Lower lobe of right lung (tissue), 2 donors: ENCODE measurements around the gene KIRREL3. TPM values are rescaled to one million over a fixed set of nuclear protein-coding genes. Genes with fewer than 3 reads are reported as not detected.

ENCODE experiments used
- ATAC-seq, 2 donors: fragments of 200-7000 bp; cut with Tn5 transposase; one replicate each; pipeline ENCODE4 v1.9.1; 2020 to 2022; ENCODE audit warnings: mild to moderate bottlenecking in 2 of 2, moderate library complexity in 2 of 2
- DNase-seq: peaks from one replicate; pipeline ENCODE4 v3.0.0-alpha.2; 2020
- H3K27ac ChIP-seq: fragments of 200-600 bp; one replicate; pipeline ENCODE4 v1.8.0; 2022
- H3K27me3 ChIP-seq: fragments of 200-600 bp; one replicate; pipeline ENCODE4 v1.8.0; 2022; ENCODE audit warnings: low read depth
- H3K36me3 ChIP-seq: fragments of 200-600 bp; one replicate; pipeline ENCODE4 v1.8.0; 2022; ENCODE audit warnings: mild to moderate bottlenecking
- H3K4me1 ChIP-seq: fragments of 200-600 bp; one replicate; pipeline ENCODE4 v1.8.0; 2022
- H3K4me3 ChIP-seq: fragments of 200-600 bp; one replicate; pipeline ENCODE4 v1.8.0; 2022; ENCODE audit warnings: mild to moderate bottlenecking
- H3K9me3 ChIP-seq: fragments of 200-600 bp; one replicate; pipeline ENCODE4 v1.8.0; 2022
- intact Hi-C: fragments of 100-400 bp; cut with DNase I; formaldehyde crosslinking; loops from one replicate; pipeline ENCODE4 v1.11.0; 2022
- total RNA-seq: library from RNA; stranded (reverse); fragmentation: NEBNext Ultra II Directional; extraction: Animal tissue kit (Norgen Biotek cat#: 25700); gene quantifications from one replicate; pipeline ENCODE4 v1.2.1, GENCODE V29; 2021
- TF ChIP-seq, protein P1 (sequence below): fragments of 200-600 bp; IDR thresholded peaks from one replicate; pipeline ENCODE4 v1.8.0; 2022; ENCODE audit warnings: antibody characterized with exemption, mild to moderate bottlenecking
- donor health status: DM: no; HTN: yes; CAD: no; lungs with severe emphysema.

Gene KIRREL3
- total RNA-seq, 1 donor from 2014 or later, result 0.15 TPM

DNA sequence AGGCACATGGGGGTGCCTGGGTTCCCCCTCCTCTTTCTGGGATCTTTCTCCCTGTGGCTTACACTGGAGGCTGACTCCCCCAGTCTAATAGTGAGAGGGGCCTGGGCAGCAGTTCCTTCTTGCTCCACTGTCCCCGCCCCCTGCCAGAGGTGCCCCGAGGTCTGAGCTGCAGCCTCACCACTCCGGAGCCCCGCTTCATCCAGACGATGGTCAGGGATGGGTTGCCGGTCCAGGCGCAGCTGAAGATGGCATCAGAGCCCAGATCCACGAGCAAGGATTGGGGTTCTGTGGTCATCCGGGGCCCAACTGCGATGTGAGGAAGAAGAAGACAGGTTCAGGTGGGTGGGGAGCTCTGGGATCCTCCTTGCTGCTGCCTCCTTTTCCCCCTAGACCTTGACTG, 554.0 kb downstream of the KIRREL3 start:
- Histone ChIP-seq H3K27ac (no peak overlapping the region), H3K9me3 (no peaks in the 10 kb centered on the region), H3K4me1 (no peaks in the 10 kb centered on the region), H3K36me3 (no peaks in the 10 kb centered on the region), H3K27me3 (no peaks in the 10 kb centered on the region), H3K4me3 (no peak overlapping the region)
- no peak for DNase-seq
- intact Hi-C loops, result loop anchor here (10.0 kb wide), 1 partner anchor 538 kb away; no protein-coding TSS in a partner anchor
- ATAC-seq, result no peak
- TF ChIP-seq, protein P1, sequence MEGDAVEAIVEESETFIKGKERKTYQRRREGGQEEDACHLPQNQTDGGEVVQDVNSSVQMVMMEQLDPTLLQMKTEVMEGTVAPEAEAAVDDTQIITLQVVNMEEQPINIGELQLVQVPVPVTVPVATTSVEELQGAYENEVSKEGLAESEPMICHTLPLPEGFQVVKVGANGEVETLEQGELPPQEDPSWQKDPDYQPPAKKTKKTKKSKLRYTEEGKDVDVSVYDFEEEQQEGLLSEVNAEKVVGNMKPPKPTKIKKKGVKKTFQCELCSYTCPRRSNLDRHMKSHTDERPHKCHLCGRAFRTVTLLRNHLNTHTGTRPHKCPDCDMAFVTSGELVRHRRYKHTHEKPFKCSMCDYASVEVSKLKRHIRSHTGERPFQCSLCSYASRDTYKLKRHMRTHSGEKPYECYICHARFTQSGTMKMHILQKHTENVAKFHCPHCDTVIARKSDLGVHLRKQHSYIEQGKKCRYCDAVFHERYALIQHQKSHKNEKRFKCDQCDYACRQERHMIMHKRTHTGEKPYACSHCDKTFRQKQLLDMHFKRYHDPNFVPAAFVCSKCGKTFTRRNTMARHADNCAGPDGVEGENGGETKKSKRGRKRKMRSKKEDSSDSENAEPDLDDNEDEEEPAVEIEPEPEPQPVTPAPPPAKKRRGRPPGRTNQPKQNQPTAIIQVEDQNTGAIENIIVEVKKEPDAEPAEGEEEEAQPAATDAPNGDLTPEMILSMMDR, result no peak

DNA sequence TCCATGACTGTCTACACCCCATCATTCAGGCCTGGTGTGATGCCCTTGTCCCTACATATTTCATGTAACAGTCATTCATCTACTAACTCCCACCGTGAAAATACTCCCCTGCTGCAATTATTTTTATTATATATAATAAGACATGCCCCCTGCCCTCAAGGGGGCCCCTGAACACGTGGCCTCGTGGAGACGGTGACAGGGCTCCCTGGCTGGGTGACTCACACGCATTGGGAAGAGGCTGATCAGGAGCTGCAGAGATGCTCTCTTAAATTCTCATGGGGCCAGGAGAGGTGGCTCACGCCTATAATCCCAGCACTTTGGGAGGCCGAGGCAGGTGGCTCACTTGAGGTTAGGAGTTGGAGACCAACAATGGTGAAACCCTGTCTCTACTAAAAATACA, 556.5 kb downstream of the KIRREL3 start:
- intact Hi-C loops, result loop anchor here (10.0 kb wide), 1 partner anchor 541 kb away; no protein-coding TSS in a partner anchor
- TF ChIP-seq, protein P1, result no peak
- DNase-seq (no peak), ATAC-seq (no peak)
- Histone ChIP-seq H3K27ac (no peak overlapping the region), H3K27me3 (no peaks in the 10 kb centered on the region), H3K9me3 (no peaks in the 10 kb centered on the region), H3K36me3 (no peaks in the 10 kb centered on the region), H3K4me3 (no peak overlapping the region), H3K4me1 (peaks cover 7% of the 10 kb centered on the region)

DNA sequence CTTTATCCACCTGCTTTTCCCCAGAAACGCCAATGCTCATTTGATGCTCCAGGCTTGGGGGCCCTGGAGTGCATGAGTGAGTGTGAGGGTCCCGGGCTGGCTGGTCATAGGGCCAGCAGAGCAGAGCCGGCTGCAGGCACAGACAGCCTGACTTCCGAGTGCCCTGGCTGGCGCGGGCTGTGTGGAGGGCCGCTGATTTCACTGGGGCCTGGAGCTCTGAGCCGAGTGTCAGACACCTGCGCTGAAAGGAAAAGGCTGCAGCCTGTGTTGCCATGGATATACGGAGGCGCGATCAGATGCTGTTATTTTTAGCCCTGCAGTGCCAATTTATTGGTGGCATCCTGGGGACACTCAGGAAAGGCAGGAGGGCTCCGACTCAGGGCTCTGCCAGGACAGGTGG, 557.5 kb downstream of the KIRREL3 start:
- DNase-seq (no peak), ATAC-seq (no peak)
- TF ChIP-seq, protein P1, result no peak
- Histone ChIP-seq H3K36me3 (no peaks in the 10 kb centered on the region), H3K27ac (no peak overlapping the region), H3K27me3 (no peaks in the 10 kb centered on the region), H3K9me3 (no peaks in the 10 kb centered on the region), H3K4me3 (no peak overlapping the region), H3K4me1 (peaks cover 7% of the 10 kb centered on the region)
- intact Hi-C loops, result loop anchor here (10.0 kb wide), 1 partner anchor 542 kb away; no protein-coding TSS in a partner anchor

DNA sequence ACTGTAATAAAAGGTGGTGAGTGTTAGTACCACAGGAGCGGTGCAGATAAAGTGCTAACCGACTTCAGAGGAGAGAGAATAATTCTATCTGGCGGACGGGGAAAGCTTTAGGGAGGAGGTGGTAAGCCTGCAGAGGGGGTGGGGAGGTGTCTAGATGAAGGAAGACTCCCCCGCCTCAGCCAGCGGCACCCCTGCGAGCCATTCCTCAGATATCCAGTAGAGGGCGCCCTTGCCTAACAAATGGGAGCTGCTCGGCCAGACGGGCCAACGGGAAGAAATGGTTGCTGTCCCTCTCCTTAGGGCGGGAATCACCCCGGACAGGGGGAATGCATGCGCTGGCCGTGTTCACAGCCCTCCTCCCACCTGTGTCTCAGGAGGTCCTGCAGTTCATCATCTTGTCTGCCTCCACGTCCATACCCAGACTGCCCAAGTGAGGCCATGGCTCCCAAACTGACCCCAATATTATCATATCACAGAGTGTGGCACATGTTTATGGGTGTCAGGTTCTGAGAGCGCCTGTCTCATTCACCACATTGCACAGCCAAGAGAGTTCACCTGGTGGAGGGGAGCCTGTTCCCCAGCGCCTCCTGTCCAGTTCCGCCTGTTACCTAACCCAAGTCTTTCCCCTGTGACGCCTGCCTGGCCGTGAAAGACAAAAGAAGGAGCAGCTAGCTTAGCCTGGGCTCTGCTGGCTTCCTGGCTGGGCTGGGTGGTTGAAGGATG, 559.6 kb downstream of the KIRREL3 start:
- Histone ChIP-seq H3K27me3 (no peaks in the 10 kb centered on the region), H3K4me3 (no peak overlapping the region), H3K27ac (no peak overlapping the region), H3K9me3 (no peaks in the 10 kb centered on the region), H3K4me1 (peaks cover 7% of the 10 kb centered on the region), H3K36me3 (no peaks in the 10 kb centered on the region)
- TF ChIP-seq, protein P1, result peak; percentile 99
- intact Hi-C loops, result loop anchor here (10.0 kb wide), 1 partner anchor 544 kb away; no protein-coding TSS in a partner anchor
- ATAC-seq (peak; percentile 87), DNase-seq (peak; percentile 81)

DNA sequence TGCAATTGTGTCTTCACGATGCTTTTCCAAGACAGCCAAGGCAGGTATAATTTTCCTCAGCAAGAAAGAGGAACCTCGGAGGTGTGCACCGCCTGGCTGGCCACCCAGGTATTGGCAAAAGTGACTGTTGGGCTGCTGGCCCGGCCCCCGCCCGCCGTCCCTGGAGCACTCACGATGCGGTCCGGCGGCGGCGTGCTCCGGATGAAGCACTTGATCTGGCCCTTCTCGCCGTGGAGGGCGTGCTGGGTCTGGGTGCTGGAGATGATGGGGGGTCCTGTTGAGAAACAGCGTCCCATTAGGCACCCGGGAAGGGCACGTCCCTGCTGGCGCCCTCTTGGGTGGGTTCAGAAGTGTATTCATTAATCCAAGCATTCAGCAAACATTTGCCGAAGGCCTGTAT, 560.3 kb downstream of the KIRREL3 start:
- no peak for DNase-seq
- Histone ChIP-seq H3K27me3 (no peaks in the 10 kb centered on the region), H3K27ac (no peak overlapping the region), H3K4me3 (no peak overlapping the region), H3K36me3 (no peaks in the 10 kb centered on the region), H3K4me1 (peaks cover 7% of the 10 kb centered on the region), H3K9me3 (no peaks in the 10 kb centered on the region)
- TF ChIP-seq, protein P1, result no peak
- ATAC-seq, result no peak
- intact Hi-C loops, result loop anchor here (10.0 kb wide), 1 partner anchor 545 kb away; no protein-coding TSS in a partner anchor
